ENCODE measurements around the gene SORCS2.

The SORCS2 gene

GRCh38 chr4:7400671-7401298 is 208.4 kb downstream of the SORCS2 start:
- Histone ChIP-seq H3K27me3 (ENCODE audit: insufficient read depth, low read length) (0 out of 2 replicates have a peak, but pooled peaks cover 4% of the 10 kb centered on the region), H3K9me3 (ENCODE audit: insufficient read depth, low read depth, low read length) (no peaks in the 10 kb centered on the region), H3K4me3 (ENCODE audit: low read length) (no peak overlapping the region), H3K27ac (ENCODE audit: low read length) (no peak overlapping the region), H3K9ac (ENCODE audit: low read depth, low read length) (no peak overlapping the region), H3K36me3 (ENCODE audit: insufficient read depth, low read depth, low read length) (no peaks in the 10 kb centered on the region), H3K4me1 (ENCODE audit: insufficient read depth, low read length) (no peaks in the 10 kb centered on the region)

- H3K9me3 ChIP-seq (ENCODE audit: insufficient read depth, low read depth, low read length): no peaks in the 10 kb centered on the region
- no peaks in the 10 kb centered on the region for H3K4me1 ChIP-seq (ENCODE audit: insufficient read depth, low read length)
- H3K27me3 ChIP-seq (ENCODE audit: insufficient read depth, low read length): 0 out of 2 replicates have a peak, but pooled peaks cover 4% of the 10 kb centered on the region
- H3K36me3 ChIP-seq (ENCODE audit: insufficient read depth, low read depth, low read length): no peaks in the 10 kb centered on the region
- no peak overlapping the region for H3K4me3 ChIP-seq (ENCODE audit: low read length)
- H3K27ac ChIP-seq (ENCODE audit: low read length): no peak overlapping the region
- H3K9ac ChIP-seq (ENCODE audit: low read depth, low read length): no peak overlapping the region
Observed at GRCh38 chr4:7402526-7402925, 210.2 kb downstream of the SORCS2 start.

GRCh38 chr4:7403001-7403400 is 210.7 kb downstream of the SORCS2 start:
- H3K4me3 ChIP-seq (ENCODE audit: low read length): no peak overlapping the region
- no peak overlapping the region for H3K27ac ChIP-seq (ENCODE audit: low read length)
- no peak overlapping the region for H3K9ac ChIP-seq (ENCODE audit: low read depth, low read length)
- H3K4me1 ChIP-seq (ENCODE audit: insufficient read depth, low read length): no peaks in the 10 kb centered on the region
- H3K27me3 ChIP-seq (ENCODE audit: insufficient read depth, low read length): 0 out of 2 replicates have a peak, but pooled peaks cover 4% of the 10 kb centered on the region
- H3K36me3 ChIP-seq (ENCODE audit: insufficient read depth, low read depth, low read length): no peaks in the 10 kb centered on the region
- peaks cover 2% of the 10 kb centered on the region for H3K9me3 ChIP-seq (ENCODE audit: insufficient read depth, low read depth, low read length)

GRCh38 chr4:7408166-7408565 is 215.8 kb downstream of the SORCS2 start:
- peaks cover 8% of the 10 kb centered on the region for H3K9me3 ChIP-seq (ENCODE audit: insufficient read depth, low read depth, low read length)
- H3K27me3 ChIP-seq (ENCODE audit: insufficient read depth, low read length): peaks cover 30% of the 10 kb centered on the region
- H3K4me1 ChIP-seq (ENCODE audit: insufficient read depth, low read length): no peaks in the 10 kb centered on the region
- H3K27ac ChIP-seq (ENCODE audit: low read length): no peak overlapping the region
- no peak overlapping the region for H3K9ac ChIP-seq (ENCODE audit: low read depth, low read length)
- no peaks in the 10 kb centered on the region for H3K36me3 ChIP-seq (ENCODE audit: insufficient read depth, low read depth, low read length)
- no peak overlapping the region for H3K4me3 ChIP-seq (ENCODE audit: low read length)

GRCh38 chr4:7410446-7410845 is 218.1 kb downstream of the SORCS2 start:
- H3K27me3 ChIP-seq (ENCODE audit: insufficient read depth, low read length): peaks cover 53% of the 10 kb centered on the region
- no peak overlapping the region for H3K4me3 ChIP-seq (ENCODE audit: low read length)
- no peak overlapping the region for H3K27ac ChIP-seq (ENCODE audit: low read length)
- peaks cover 8% of the 10 kb centered on the region for H3K9me3 ChIP-seq (ENCODE audit: insufficient read depth, low read depth, low read length)
- no peak overlapping the region for H3K9ac ChIP-seq (ENCODE audit: low read depth, low read length)
- H3K4me1 ChIP-seq (ENCODE audit: insufficient read depth, low read length): peaks cover 11% of the 10 kb centered on the region; the same call in 1 of the 2 replicates
- no peaks in the 10 kb centered on the region for H3K36me3 ChIP-seq (ENCODE audit: insufficient read depth, low read depth, low read length)

- peaks cover 8% of the 10 kb centered on the region for H3K9me3 ChIP-seq (ENCODE audit: insufficient read depth, low read depth, low read length)
- peaks cover 63% of the 10 kb centered on the region for H3K27me3 ChIP-seq (ENCODE audit: insufficient read depth, low read length)
- H3K36me3 ChIP-seq (ENCODE audit: insufficient read depth, low read depth, low read length): no peaks in the 10 kb centered on the region
- no peak overlapping the region for H3K9ac ChIP-seq (ENCODE audit: low read depth, low read length)
- no peak overlapping the region for H3K27ac ChIP-seq (ENCODE audit: low read length)
- H3K4me1 ChIP-seq (ENCODE audit: insufficient read depth, low read length): peaks cover 11% of the 10 kb centered on the region; the same call in 1 of the 2 replicates
- no peak overlapping the region for H3K4me3 ChIP-seq (ENCODE audit: low read length)
Observed at GRCh38 chr4:7411491-7411890, 219.2 kb downstream of the SORCS2 start.

GRCh38 chr4:7411896-7412553 is 219.7 kb downstream of the SORCS2 start:
- H3K9ac ChIP-seq (ENCODE audit: low read depth, low read length): no peak overlapping the region
- H3K4me3 ChIP-seq (ENCODE audit: low read length): no peak overlapping the region
- H3K9me3 ChIP-seq (ENCODE audit: insufficient read depth, low read depth, low read length): peaks cover 8% of the 10 kb centered on the region
- H3K4me1 ChIP-seq (ENCODE audit: insufficient read depth, low read length): peaks cover 11% of the 10 kb centered on the region; the same call in 1 of the 2 replicates
- H3K27me3 ChIP-seq (ENCODE audit: insufficient read depth, low read length): peaks cover 69% of the 10 kb centered on the region
- no peaks in the 10 kb centered on the region for H3K36me3 ChIP-seq (ENCODE audit: insufficient read depth, low read depth, low read length)
- no peak overlapping the region for H3K27ac ChIP-seq (ENCODE audit: low read length)

- no peak overlapping the region for H3K9ac ChIP-seq (ENCODE audit: low read depth, low read length)
- H3K4me1 ChIP-seq (ENCODE audit: insufficient read depth, low read length): peaks cover 11% of the 10 kb centered on the region; the same call in 1 of the 2 replicates
- no peak overlapping the region for H3K27ac ChIP-seq (ENCODE audit: low read length)
- no peaks in the 10 kb centered on the region for H3K36me3 ChIP-seq (ENCODE audit: insufficient read depth, low read depth, low read length)
- H3K9me3 ChIP-seq (ENCODE audit: insufficient read depth, low read depth, low read length): peaks cover 8% of the 10 kb centered on the region
- no peak overlapping the region for H3K4me3 ChIP-seq (ENCODE audit: low read length)
- peaks cover 74% of the 10 kb centered on the region for H3K27me3 ChIP-seq (ENCODE audit: insufficient read depth, low read length)
Observed at GRCh38 chr4:7412554-7412912, 220.2 kb downstream of the SORCS2 start.

- Histone ChIP-seq H3K4me1 (ENCODE audit: insufficient read depth, low read length) (peaks cover 11% of the 10 kb centered on the region; the same call in 1 of the 2 replicates), H3K9me3 (ENCODE audit: insufficient read depth, low read depth, low read length) (no peaks in the 10 kb centered on the region), H3K27me3 (ENCODE audit: insufficient read depth, low read length) (peaks cover 85% of the 10 kb centered on the region), H3K9ac (ENCODE audit: low read depth, low read length) (no peak overlapping the region), H3K36me3 (ENCODE audit: insufficient read depth, low read depth, low read length) (no peaks in the 10 kb centered on the region), H3K27ac (ENCODE audit: low read length) (no peak overlapping the region), H3K4me3 (ENCODE audit: low read length) (no peak overlapping the region)
Observed at GRCh38 chr4:7414046-7414445, 221.7 kb downstream of the SORCS2 start.

GRCh38 chr4:7414736-7415510 is 222.6 kb downstream of the SORCS2 start:
- no peak overlapping the region for H3K9ac ChIP-seq (ENCODE audit: low read depth, low read length)
- H3K4me3 ChIP-seq (ENCODE audit: low read length): peak overlapping the region; percentile 48; the same call in 1 of the 2 replicates
- H3K4me1 ChIP-seq (ENCODE audit: insufficient read depth, low read length): peaks cover 11% of the 10 kb centered on the region; the same call in 1 of the 2 replicates
- no peaks in the 10 kb centered on the region for H3K9me3 ChIP-seq (ENCODE audit: insufficient read depth, low read depth, low read length)
- peaks cover 85% of the 10 kb centered on the region for H3K27me3 ChIP-seq (ENCODE audit: insufficient read depth, low read length)
- H3K36me3 ChIP-seq (ENCODE audit: insufficient read depth, low read depth, low read length): no peaks in the 10 kb centered on the region
- no peak overlapping the region for H3K27ac ChIP-seq (ENCODE audit: low read length)

GRCh38 chr4:7415927-7416686 is 223.8 kb downstream of the SORCS2 start:
- H3K9ac ChIP-seq (ENCODE audit: low read depth, low read length): no peak overlapping the region
- H3K27ac ChIP-seq (ENCODE audit: low read length): no peak overlapping the region
- H3K4me1 ChIP-seq (ENCODE audit: insufficient read depth, low read length): peaks cover 11% of the 10 kb centered on the region; the same call in 1 of the 2 replicates
- no peaks in the 10 kb centered on the region for H3K36me3 ChIP-seq (ENCODE audit: insufficient read depth, low read depth, low read length)
- peaks cover 76% of the 10 kb centered on the region for H3K27me3 ChIP-seq (ENCODE audit: insufficient read depth, low read length)
- no peaks in the 10 kb centered on the region for H3K9me3 ChIP-seq (ENCODE audit: insufficient read depth, low read depth, low read length)
- H3K4me3 ChIP-seq (ENCODE audit: low read length): no peak overlapping the region

All from iPS-20b (cell line).